ENCODE results near the gene SLC6A12.

DNA sequence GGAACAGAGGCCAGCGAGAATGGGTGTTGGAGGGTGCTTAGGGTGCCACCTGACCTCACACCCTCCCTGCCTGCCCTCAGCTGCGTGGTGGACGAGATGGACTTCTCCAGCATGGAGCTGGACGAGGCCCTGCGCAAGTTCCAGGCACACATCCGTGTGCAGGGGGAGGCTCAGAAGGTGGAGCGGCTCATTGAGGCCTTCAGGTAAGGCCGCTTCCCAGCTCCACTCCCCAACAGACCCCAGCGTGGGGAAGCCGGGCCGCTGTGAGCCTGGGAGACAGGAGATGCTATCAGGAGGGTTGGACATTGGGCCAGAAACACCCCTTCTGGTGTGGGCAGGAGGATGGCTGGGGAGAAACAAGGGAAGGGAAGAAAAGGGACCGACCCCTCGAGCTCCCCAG, 57.0 kb downstream of the SLC6A12 start:
- TF ChIP-seq CTCF (conservative IDR thresholded peaks at IDR 0.05 in 1 of 2, IDR thresholded peaks at IDR 0.05 in 1 of 2; ENCODE audit: extremely low read depth in 1 of 2, insufficient read depth in 1 of 2, low read depth in 1 of 2, low read length in 2 of 2) = no peak
- TF ChIP-seq EZH2 (IDR thresholded peaks at IDR 0.05; ENCODE audit: borderline replicate concordance, low read length) = no peak

All from mammary epithelial cell (primary cell).